Measurements from ENCODE around the gene GPBAR1. TPM values are rescaled to one million over a fixed set of nuclear protein-coding genes. Genes with fewer than 3 reads are reported as not detected.
"Not testable (repeated sequence)": the region's sequence is repeated elsewhere in the genome, so short reads cannot be mapped to it uniquely, and the experiment has no call there.

The GPBAR1 gene
- total RNA-seq, 1 experiment from 2014 or later, result not detected

DNA sequence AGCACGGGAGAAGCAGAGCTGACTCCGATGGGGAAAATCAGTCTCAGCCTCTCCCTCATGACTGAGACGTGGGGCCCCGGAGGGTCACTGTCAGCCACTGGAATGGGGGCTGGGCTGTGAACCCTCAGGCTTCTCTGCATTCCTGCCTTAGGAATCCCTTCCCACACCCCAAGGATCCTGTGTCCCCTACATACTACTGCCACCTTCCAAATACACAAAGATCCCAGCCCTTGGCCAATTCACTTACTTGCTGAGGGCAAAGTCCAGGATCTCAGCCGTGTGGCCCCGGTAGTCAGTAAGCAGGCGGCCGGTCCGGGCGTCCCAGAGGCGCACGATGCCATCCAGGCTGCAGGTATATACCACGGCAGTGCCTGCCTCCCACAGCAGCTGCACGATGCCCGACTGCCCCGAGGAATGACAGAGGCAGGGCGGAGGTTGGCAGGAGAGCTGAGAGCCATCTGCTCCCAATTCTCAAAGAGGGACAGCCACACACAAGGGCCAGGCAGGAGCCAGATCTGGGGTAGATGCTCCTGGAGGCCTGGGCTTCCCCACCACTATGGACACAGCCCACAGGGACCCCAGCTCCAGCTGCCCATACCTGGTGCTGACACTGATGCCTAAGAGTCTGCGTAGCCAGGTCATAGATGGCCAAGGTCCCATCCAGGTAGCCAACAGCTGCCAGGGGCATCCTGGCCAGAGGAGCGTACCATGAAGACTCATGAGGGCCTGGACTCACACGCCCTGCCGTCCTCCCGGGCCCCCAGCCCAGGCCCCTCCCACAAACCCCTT is 4.2 kb downstream of the GPBAR1 start:
- in situ Hi-C loops (cut with HindIII; ENCODE audit: low sequenced_read_pairs), result no loop called here
- no peak for DNase-seq (ENCODE audit: low spot score)

DNA sequence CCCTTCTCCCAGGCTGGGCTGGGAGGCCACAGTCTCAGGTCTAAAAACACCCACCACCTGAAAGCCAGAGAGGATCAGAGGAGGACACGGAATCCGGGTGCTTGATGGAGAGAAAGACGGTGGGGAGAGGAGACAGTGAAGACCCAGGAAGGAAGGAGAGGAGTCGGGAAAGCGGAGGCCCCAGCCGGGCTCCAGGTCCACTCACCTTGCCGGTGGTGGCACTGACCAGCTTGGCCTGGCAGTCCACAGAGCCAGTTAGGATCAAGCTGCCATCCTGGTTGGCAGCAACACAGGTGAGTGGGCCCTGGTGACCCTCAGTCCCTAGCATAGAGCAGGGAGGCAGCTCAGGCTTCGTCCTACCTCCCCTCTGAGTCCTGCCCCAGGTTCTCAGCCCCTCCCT is 4.8 kb downstream of the GPBAR1 start:
- in situ Hi-C loops (cut with HindIII; ENCODE audit: low sequenced_read_pairs), result no loop called here
- no peak for DNase-seq (ENCODE audit: low spot score)

DNA sequence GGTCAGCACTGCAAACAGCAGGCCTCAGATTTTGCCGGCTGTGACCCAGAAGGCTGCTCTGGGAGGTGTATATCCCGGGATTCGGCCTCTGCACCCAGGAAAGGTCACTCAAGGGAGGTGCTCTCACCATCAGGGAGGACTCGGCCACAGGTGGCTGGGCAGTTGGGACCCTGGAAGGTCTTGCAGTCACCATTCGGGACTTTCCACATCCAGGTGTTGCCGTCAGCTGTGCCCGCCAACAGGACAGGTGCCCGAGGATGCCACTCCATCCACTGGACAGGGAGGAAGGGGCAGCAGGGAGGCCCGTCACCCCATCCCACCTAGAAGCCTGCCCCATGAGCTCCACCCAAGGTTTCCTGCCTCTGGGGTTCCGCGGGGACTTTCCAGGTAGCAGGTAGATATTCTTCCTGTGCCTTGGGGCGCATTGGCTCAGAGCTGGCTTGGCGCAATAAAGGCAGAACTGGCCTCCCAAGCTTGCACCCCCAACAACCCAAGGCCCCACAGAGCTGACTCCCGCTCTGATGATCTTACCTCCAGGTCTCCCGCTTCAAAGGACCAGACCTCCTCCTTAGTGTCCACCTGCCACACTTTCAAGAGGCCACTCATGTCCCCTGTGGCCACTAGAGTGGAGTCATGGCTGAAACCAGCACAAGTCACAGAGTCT is 5.6 kb downstream of the GPBAR1 start:
- in situ Hi-C loops (cut with HindIII; ENCODE audit: low sequenced_read_pairs), result no loop called here
- no peak for DNase-seq (ENCODE audit: low spot score)

- no peak for DNase-seq (ENCODE audit: low spot score)
- in situ Hi-C loops (cut with HindIII; ENCODE audit: low sequenced_read_pairs), result no loop called here
Measured at GRCh38 chr2:218267259-218267658, 6.4 kb downstream of the GPBAR1 start.

DNA sequence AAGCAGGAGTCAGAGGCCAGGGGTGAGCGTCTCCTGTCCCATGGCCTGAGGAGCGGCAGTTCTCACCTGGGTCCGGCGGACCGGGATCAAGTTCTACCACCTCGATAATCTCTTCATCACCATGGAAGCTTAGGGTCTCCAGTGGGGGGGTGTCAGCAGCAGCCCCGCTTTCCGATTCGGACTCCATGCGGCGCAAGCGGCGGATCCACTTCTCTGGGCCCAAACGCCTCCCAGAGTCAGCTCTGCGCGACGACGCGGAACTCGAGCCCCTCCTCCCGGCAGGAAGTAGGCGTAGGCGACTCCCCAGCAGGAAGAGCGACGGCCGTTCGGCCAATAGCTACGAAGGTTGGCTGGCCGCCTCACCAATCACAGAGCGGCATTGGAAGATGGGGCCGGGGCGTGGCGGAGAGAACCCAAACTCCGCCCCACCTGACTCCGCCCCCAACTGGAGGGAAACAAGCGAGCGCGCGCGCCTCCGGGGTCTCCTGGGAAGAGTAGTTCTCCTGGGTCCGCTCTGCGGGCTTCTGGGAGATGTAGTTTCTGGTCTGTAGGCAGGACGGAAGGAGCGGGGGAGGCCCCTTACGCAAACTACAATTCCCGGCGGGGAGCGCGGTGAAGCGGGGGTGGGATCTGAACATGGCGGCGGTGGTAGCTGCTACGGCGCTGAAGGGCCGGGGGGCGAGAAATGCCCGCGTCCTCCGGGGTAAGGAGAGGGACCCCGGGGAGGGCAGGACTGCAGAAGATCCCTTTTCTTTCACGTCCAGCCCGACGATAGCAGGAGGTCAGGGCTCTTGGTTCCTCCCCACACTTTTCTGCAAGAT is 9.3 kb downstream of the GPBAR1 start, which contains the start of the genes AAMP and PNKD:
Gene AAMP (minus strand): TSS at position 238 of the 821 bp plus-strand sequence. CDS start 51 bp downstream, at position 187.
Gene PNKD (plus strand): TSS at position 620 of the 821 bp plus-strand sequence. CDS start 17 bp downstream, at position 637.
- peak; percentile 100 for DNase-seq (ENCODE audit: low spot score)
- in situ Hi-C loops (cut with HindIII; ENCODE audit: low sequenced_read_pairs), result no loop called here

DNA sequence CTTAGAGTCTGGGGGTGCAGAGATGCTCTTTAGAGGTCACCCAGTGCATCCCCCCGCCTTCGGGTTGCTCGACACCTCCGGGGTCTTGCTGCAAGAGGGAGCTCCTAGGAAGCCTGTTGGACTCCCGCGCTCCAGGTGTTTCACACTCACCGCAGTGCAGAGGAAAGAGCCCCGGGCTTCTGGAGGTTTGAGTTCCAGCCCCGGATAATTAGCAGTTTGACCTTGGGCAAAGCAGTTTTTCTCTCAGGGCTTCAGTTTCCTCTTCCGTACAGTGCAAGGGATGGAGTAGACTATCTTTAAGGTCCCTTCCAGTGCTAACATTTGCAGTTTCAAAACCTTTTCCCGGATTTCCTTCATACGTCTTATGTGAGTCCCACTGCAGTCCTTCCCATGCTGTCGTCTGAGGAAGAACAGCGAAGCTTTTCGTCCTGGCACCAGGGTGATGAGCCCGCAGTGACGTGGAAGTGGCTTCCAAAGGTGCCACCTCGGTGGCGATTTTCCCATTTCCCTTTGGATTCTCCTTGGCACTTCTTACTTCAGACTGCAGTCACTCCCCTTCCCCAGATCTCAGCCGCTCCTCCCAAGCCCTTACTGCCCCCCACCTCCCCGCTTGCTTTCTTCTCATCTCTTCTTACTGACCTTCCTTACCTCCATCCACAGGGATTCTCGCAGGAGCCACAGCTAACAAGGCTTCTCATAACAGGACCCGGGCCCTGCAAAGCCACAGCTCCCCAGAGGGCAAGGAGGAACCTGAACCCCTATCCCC is 10.1 kb downstream of the GPBAR1 start:
- in situ Hi-C loops (cut with HindIII; ENCODE audit: low sequenced_read_pairs), result no loop called here
- no peak for DNase-seq (ENCODE audit: low spot score)

GRCh38 chr2:218271487-218271797 is 10.6 kb downstream of the GPBAR1 start:
- in situ Hi-C loops (cut with HindIII; ENCODE audit: low sequenced_read_pairs), result no loop called here
- no peak for DNase-seq (ENCODE audit: low spot score)

DNA sequence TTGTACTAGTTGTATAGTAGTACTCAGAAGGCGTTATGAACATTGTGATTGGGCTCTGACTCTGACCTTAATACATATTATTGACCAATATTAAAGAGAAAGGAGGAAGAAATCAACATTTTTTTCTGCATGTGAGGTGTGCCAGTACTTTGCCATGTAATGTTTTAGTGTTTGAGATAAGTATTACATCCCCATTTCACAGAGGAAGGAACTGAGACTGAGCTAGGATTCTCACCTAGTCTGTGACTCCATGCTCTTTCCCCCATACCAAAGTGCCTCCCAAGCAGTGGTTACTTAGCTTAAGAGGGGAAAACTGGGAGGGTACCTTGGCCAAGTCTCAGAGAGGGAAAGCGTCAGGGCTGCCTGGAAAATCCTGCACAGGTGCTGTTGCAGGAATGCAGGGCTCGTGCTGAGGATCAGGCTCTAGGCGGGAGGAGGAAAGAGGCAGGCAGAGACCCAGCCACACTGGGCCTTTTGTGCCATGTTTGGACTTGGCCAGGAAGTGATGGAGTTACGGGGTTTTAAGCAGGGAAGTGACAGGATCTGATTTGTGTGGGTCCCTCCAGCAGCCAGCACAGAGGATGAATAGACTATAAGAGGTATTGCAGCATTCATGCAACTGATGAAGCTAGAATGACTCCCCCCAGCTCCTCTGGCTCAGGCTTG is 11.2 kb downstream of the GPBAR1 start:
- in situ Hi-C loops (cut with HindIII; ENCODE audit: low sequenced_read_pairs), result no loop called here
- no peak for DNase-seq (ENCODE audit: low spot score)

DNA sequence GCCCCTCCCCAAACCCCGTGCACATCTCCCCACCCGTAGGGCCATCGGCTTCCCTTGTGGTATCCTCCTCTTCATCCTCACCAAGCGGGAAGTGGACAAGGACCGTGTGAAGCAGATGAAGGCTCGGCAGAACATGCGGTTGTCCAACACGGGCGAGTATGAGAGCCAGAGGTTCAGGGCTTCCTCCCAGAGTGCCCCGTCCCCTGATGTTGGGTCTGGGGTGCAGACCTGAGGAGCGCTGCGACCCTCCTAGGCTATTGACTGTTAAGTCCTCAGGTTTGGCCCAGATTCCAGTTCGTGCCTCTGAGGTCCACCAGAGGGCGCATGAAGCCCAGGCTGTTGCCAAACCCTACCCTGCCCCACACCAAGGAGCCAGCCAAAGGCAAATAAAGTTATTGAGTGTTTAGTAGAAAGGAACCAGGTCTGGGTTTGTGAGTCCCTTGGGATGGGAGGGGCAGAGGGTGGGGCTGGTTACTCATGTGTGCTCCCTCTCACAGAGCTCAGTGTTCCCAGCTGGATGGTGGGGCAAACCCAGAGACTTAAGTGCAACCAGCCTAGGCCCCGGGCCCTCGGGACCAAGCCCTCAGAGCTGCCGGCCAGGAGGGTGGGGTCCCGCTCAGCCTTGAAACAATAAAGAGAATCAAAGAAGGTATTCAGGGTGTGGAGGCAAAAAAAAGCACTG is 11.9 kb downstream of the GPBAR1 start:
- peak; percentile 87 for DNase-seq (ENCODE audit: low spot score)
- in situ Hi-C loops (cut with HindIII; ENCODE audit: low sequenced_read_pairs), result no loop called here

GRCh38 chr2:218273214-218273907 is 12.5 kb downstream of the GPBAR1 start:
- DNase-seq (ENCODE audit: low spot score); in situ Hi-C loops (cut with HindIII; ENCODE audit: low sequenced_read_pairs): not testable (repeated sequence)

DNA sequence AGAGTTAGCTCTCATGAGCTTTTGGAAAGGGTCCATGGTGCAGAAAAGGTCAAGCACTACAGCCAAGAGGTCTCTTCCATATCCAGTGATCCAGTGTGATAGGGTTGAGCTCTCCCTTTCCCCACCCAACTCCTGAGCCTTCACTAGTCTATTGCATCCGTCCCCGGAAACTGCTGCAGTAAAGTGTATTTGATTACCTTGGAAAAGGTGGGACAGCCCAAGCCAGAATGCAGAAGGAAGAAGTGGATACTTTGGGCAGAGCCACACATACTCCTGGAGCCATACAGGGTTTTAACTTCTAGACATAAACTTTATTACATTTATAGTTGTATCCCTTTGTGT is 13.1 kb downstream of the GPBAR1 start:
- DNase-seq (ENCODE audit: low spot score), result no peak

DNA sequence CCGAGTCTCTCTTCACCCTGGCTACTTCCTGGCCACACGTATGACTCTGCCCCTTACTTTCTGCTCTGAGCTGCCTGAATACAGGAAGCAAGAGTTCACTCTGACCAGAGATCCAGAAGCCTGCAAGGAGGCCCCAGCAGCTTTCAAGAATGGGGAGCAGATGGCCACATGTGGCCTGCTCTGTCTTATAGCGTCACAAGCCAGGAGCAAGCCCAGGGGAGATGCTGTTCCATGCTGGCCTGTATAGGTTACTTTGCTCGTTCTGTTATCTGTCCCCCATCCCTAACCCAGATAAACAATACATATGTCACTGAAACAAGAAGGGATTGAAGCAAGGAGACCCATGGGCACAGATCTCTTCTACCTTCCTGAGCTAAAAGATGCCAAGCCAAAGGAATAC is 13.8 kb downstream of the GPBAR1 start:
- in situ Hi-C loops (cut with HindIII; ENCODE audit: low sequenced_read_pairs), result no loop called here
- DNase-seq (ENCODE audit: low spot score), result no peak

More for the DNA sequence above, 13.1 kb downstream of the GPBAR1 start:
- in situ Hi-C loops (cut with HindIII; ENCODE audit: low sequenced_read_pairs), result no loop called here

- in situ Hi-C loops (cut with HindIII; ENCODE audit: low sequenced_read_pairs), result no loop called here
- no peak for DNase-seq (ENCODE audit: low spot score)
Measured at GRCh38 chr2:218275371-218276072, 14.7 kb downstream of the GPBAR1 start.

DNA sequence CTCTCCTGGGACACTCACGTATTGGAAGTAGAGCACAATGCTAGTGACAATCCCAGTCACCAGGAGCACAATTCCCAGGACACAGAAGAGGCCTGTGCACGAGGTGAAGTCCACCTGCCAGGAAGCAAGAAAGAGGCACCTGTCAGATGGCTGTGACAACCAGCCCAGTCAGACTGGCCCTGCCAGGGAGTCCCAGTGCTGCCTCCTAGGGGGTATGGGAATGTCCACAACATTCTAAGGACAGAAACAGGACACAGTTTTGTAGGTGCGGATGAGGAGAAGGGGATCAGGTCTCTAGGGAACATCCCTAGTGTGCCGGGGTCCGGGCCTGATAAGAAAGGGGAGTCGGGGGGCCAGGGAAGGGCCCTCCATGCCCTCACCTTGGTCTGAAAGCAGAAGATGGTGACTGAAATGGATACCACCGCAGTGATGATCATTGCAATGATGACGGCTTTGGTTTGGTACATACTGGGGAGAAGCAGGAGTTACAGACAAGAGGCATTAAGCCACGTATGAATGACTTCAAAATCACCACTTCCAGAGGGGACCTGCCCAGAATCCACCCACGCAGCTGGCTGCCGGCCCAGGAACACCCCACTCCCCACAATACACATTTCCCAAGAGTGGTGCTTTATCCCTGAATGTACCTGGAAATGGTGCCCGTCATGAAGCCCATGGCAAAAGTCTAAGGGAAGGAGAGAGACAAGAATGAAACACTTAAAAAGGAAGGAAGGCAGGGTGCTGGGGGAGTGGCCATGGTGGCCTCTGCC is 16.4 kb downstream of the GPBAR1 start:
- in situ Hi-C loops (cut with HindIII; ENCODE audit: low sequenced_read_pairs), result no loop called here

GRCh38 chr2:218277921-218278320 is 17.1 kb downstream of the GPBAR1 start:
- no peak for DNase-seq (ENCODE audit: low spot score)
- in situ Hi-C loops (cut with HindIII; ENCODE audit: low sequenced_read_pairs), result no loop called here

More for the DNA sequence above, 16.4 kb downstream of the GPBAR1 start:
- DNase-seq (ENCODE audit: low spot score), result no peak
